SK-N-MC (cell line): ENCODE results near the gene APOC3.

ENCODE experiments used
- EZH2 ChIP-seq: fragments of 200-600 bp; sonication (generic); IDR thresholded peaks from one replicate; pipeline ENCODE4 v1.6.1; 2017; ENCODE audit warnings: antibody characterized with exemption
- FOXP2 ChIP-seq: optimal IDR thresholded peaks from 2 replicates; pipeline ENCODE3; 2011; ENCODE audit warnings: mild to moderate bottlenecking, moderate library complexity; ENCODE audit not compliant: insufficient read depth; ENCODE audit errors: extremely low read length, control extremely low read depth
- POLR2AphosphoS5 ChIP-seq: IDR thresholded peaks from 2 replicates; pipeline ENCODE4 v1.6.1; 2012; ENCODE audit warnings: mild to moderate bottlenecking, low read depth, low read length, borderline replicate concordance

DNA sequence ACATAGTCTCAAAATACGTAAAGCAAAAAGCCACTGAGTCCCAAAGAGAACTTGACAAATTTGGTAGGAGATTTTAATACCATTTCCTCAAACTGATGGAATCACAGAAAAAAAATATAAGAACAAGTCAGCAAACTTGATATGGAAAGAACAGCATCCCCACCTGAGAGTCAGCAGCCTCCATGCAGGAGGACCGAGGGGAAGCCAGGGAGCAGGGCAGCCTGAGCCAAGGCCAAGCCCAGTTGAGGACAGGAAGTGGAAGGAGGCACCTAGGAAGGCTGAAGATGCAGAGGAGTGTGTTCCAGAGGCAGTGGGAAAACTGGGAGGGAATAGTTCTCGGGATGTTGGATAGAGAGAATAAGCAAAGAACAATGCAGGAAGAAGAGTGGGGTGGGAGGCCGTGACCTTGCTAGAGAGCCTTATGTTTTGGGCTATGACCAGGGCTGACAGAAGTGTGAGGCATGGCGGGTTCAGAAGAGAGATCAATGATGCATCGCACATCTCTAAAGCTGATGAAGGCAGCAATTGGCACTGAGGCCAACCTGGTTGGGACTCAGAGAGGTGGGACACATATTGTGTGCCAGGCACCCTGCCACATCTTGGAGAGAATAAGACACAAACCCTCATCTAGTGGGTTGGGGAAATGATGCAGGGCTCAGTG, 22.0 kb upstream of the APOC3 start:
- TF ChIP-seq EZH2: no peak
- TF ChIP-seq FOXP2: no peak
- TF ChIP-seq POLR2AphosphoS5: no peak
